CD4-positive, alpha-beta T cell (primary cell): ENCODE measurements around the gene TTC9. TPM values are rescaled to one million over a fixed set of nuclear protein-coding genes. Genes with fewer than 3 reads are reported as not detected.
A peak's percentile ranks its signal among the peaks of the same experiment; 100 is the strongest.

ENCODE experiments used
- ATAC-seq: fragments of 200-7000 bp; cut with Tn5 transposase; one replicate; pipeline ENCODE4 v1.10.0; 2022; ENCODE audit warnings: mild to moderate bottlenecking; ENCODE audit not compliant: poor library complexity
- CTCF ChIA-PET: fragments of 350-600 bp; sonication (Branson Sonifier 250); formaldehyde crosslinking; loops from one replicate; lab custom pipeline; 2021; ENCODE audit warnings: antibody characterized with exemption, inconsistent platforms; lab: Charles Lee
- POLR2A ChIA-PET: fragments of 350-600 bp; sonication (Branson Sonifier 250); formaldehyde crosslinking; loops from one replicate; lab custom pipeline; 2021; ENCODE audit warnings: antibody characterized with exemption, inconsistent platforms; lab: Charles Lee
- DNase-seq, 14 experiments: peaks; one replicate each; pipeline ENCODE4 v3.0.0-alpha.2; 2013 to 2020; ENCODE audit warnings: mixed read lengths in 2 of 14
- H3K27ac ChIP-seq, 2 donors: one replicate each; pipeline versions ENCODE4 v1.5.1 to v1.7.0; 2013; ENCODE audit warnings: low read length in 2 of 2, low read depth in 1 of 2, mild to moderate bottlenecking in 1 of 2
- H3K27me3 ChIP-seq, 2 experiments: 1 replicate in 1 of 2; 2 replicates in 1 of 2; pipeline versions ENCODE4 v1.6.1 to v1.7.0; 2013; ENCODE audit warnings: low read length in 2 of 2, control low read depth in 1 of 2, mild to moderate bottlenecking in 1 of 2, moderate library complexity in 1 of 2; ENCODE audit not compliant: insufficient read depth in 2 of 2, control insufficient read depth in 1 of 2
- H3K36me3 ChIP-seq: one replicate; pipeline ENCODE4 v1.6.1; 2013; ENCODE audit warnings: low read length, control low read depth; ENCODE audit not compliant: insufficient read depth
- H3K4me1 ChIP-seq: one replicate; pipeline ENCODE4 v1.6.1; 2013; ENCODE audit warnings: low read length, control low read depth; ENCODE audit not compliant: insufficient read depth
- H3K4me3 ChIP-seq: one replicate; pipeline ENCODE4 v1.5.1; 2013; ENCODE audit warnings: mild to moderate bottlenecking, low read length, moderate library complexity
- H3K9me3 ChIP-seq, 2 experiments: 1 replicate in 1 of 2; 2 replicates in 1 of 2; pipeline versions ENCODE4 v1.6.1 to v1.7.0; 2013; ENCODE audit warnings: low read length in 2 of 2, mild to moderate bottlenecking in 2 of 2, control low read depth in 1 of 2, moderate library complexity in 1 of 2; ENCODE audit not compliant: control insufficient read depth in 1 of 2, insufficient read depth in 1 of 2
- H3K27ac Mint-ChIP-seq: one replicate; pipeline ENCODE4 v1.8.0; 2020; ENCODE audit warnings: mixed read lengths
- H3K27me3 Mint-ChIP-seq: one replicate; pipeline ENCODE4 v1.8.0; 2021; ENCODE audit warnings: mixed read lengths
- H3K36me3 Mint-ChIP-seq: one replicate; pipeline ENCODE4 v1.8.0; 2021; ENCODE audit warnings: low read depth, mixed read lengths
- H3K4me1 Mint-ChIP-seq: one replicate; pipeline ENCODE4 v1.8.0; 2021; ENCODE audit warnings: low read depth, mixed read lengths
- H3K4me3 Mint-ChIP-seq: one replicate; pipeline ENCODE4 v1.8.0; 2020; ENCODE audit warnings: mild to moderate bottlenecking, mixed read lengths
- H3K9me3 Mint-ChIP-seq: one replicate; pipeline ENCODE4 v1.8.0; 2020; ENCODE audit warnings: mixed read lengths
- intact Hi-C, 2 experiments: fragments of 100-400 bp; cut with DNase I in 1 of 2; cut with micrococcal nuclease in 1 of 2; formaldehyde crosslinking; loops; one replicate each; pipeline versions ENCODE4 v1.15.1 to v1.9.0; 2023 to 2025; cut with DNase I, micrococcal nuclease
- total RNA-seq, 174 experiments: library from RNA in 2 of 174; stranded (reverse) in 2 of 174; gene quantifications; one replicate each; pipeline ENCODE4 v1.2.3 and lab custom pipeline; 2021 to 2026
- TF ChIP-seq, protein P1 (sequence below): fragments of 200-600 bp; IDR thresholded peaks from one replicate; pipeline ENCODE4 v1.8.0; 2022; ENCODE audit warnings: antibody characterized with exemption, mild to moderate bottlenecking

The TTC9 gene
- total RNA-seq, 2 experiments from 2014 or later, result 6.8 to 7.0 TPM

GRCh38 chr14:70646705-70647104 lies 5.0 kb downstream of the TTC9 start:
- H3K27me3 ChIP-seq, result no peaks in the 10 kb centered on the region
- H3K27me3 Mint-ChIP-seq, result no peaks in the 10 kb centered on the region
- TF ChIP-seq, protein P1, sequence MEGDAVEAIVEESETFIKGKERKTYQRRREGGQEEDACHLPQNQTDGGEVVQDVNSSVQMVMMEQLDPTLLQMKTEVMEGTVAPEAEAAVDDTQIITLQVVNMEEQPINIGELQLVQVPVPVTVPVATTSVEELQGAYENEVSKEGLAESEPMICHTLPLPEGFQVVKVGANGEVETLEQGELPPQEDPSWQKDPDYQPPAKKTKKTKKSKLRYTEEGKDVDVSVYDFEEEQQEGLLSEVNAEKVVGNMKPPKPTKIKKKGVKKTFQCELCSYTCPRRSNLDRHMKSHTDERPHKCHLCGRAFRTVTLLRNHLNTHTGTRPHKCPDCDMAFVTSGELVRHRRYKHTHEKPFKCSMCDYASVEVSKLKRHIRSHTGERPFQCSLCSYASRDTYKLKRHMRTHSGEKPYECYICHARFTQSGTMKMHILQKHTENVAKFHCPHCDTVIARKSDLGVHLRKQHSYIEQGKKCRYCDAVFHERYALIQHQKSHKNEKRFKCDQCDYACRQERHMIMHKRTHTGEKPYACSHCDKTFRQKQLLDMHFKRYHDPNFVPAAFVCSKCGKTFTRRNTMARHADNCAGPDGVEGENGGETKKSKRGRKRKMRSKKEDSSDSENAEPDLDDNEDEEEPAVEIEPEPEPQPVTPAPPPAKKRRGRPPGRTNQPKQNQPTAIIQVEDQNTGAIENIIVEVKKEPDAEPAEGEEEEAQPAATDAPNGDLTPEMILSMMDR, result no peak
- peaks cover 59% of the 10 kb centered on the region for H3K4me1 ChIP-seq
- ChIA-PET CTCF (interaction anchor here (0.9 to 3.7 kb wide), 3 partner anchors 8 to 428 kb away, joined by 3 to 14 read pairs (median 5); no protein-coding TSS in a partner anchor), POLR2A (interaction anchor here (1.1 to 7.1 kb wide), 3 partner anchors 11 to 163 kb away, joined by 3 to 182 read pairs (median 5); partner anchors contain the start of gene MAP3K9)
- H3K4me3 Mint-ChIP-seq, result peak overlapping the region; percentile 80
- ATAC-seq (no peak), DNase-seq (peak in 1 of 14 experiments; percentile 37)
- peaks cover 13% of the 10 kb centered on the region for H3K36me3 ChIP-seq
- H3K9me3 Mint-ChIP-seq, result no peaks in the 10 kb centered on the region
- H3K27ac ChIP-seq, result peak overlapping the region; percentile 47 to 60
- H3K36me3 Mint-ChIP-seq, result peaks cover 59% of the 10 kb centered on the region
- peaks cover 82% of the 10 kb centered on the region for H3K4me1 Mint-ChIP-seq
- H3K9me3 ChIP-seq, result no peaks in the 10 kb centered on the region
- H3K27ac Mint-ChIP-seq, result peak overlapping the region; percentile 95
- intact Hi-C loops, result loop anchor here (10.0 kb wide), 2 partner anchors 158 to 1032 kb away; partner anchors contain the start of genes MAP3K9 (in 1 of the 2) and SUSD6 (in 1 of the 2)
- peak overlapping the region; percentile 22 for H3K4me3 ChIP-seq

GRCh38 chr14:70648346-70648745 lies 6.6 kb downstream of the TTC9 start:
- ATAC-seq (no peak), DNase-seq (no peak)
- intact Hi-C loops, result loop anchor here (10.0 kb wide), 2 partner anchors 156 to 1034 kb away; partner anchors contain the start of genes MAP3K9 (in 1 of the 2) and SUSD6 (in 1 of the 2)
- no peak overlapping the region for H3K4me3 ChIP-seq
- Mint-ChIP-seq H3K36me3 (peaks cover 64% of the 10 kb centered on the region), H3K27me3 (no peaks in the 10 kb centered on the region), H3K4me3 (peak overlapping the region; percentile 21), H3K27ac (peak overlapping the region; percentile 95), H3K4me1 (peaks cover 94% of the 10 kb centered on the region), H3K9me3 (no peaks in the 10 kb centered on the region)
- POLR2A ChIA-PET, result interaction anchor here (1.5 to 1.7 kb wide), 2 partner anchors 10 to 13 kb away, joined by 7 to 11 read pairs; no protein-coding TSS in a partner anchor
- CTCF ChIA-PET, result no interaction called here
- peaks cover 68% of the 10 kb centered on the region for H3K4me1 ChIP-seq
- peaks cover 18% of the 10 kb centered on the region for H3K36me3 ChIP-seq
- H3K27ac ChIP-seq, result peak overlapping the region; percentile 7 to 22
- H3K27me3 ChIP-seq, result no peaks in the 10 kb centered on the region
- TF ChIP-seq, protein P1, result no peak
- no peaks in the 10 kb centered on the region for H3K9me3 ChIP-seq

DNA sequence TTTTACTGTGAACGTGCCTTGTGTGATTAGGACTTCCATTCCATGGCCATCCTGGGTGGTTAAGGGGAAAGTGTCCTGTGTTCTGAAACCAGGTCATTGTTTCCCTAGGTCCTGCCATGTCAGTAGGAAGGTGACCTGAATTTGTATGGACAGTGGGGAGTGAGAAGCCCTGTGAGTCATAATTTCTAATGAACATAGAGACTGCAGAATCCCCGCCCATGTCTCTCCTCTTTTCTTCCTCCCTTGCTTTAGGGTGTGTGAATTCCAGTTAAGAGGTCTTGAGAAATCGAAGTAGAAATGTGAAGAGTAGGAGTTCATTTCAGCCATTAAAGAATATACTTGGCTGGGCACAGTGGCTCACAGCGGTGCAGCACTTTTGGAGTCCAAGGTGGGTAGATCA lies 8.1 kb downstream of the TTC9 start:
- TF ChIP-seq, protein P1, result no peak
- H3K27ac ChIP-seq, result no peak overlapping the region
- no peak overlapping the region for H3K4me3 ChIP-seq
- POLR2A ChIA-PET, result no interaction called here
- CTCF ChIA-PET, result no interaction called here
- Mint-ChIP-seq H3K36me3 (peaks cover 66% of the 10 kb centered on the region), H3K27ac (peak overlapping the region; percentile 95), H3K27me3 (no peaks in the 10 kb centered on the region), H3K4me3 (peak overlapping the region; percentile 5), H3K9me3 (no peaks in the 10 kb centered on the region), H3K4me1 (peaks cover 94% of the 10 kb centered on the region)
- peaks cover 18% of the 10 kb centered on the region for H3K36me3 ChIP-seq
- H3K4me1 ChIP-seq, result peaks cover 70% of the 10 kb centered on the region
- DNase-seq, result no peak
- ATAC-seq, result no peak
- no peaks in the 10 kb centered on the region for H3K9me3 ChIP-seq
- no peaks in the 10 kb centered on the region for H3K27me3 ChIP-seq
- intact Hi-C loops, result loop anchor here (10.0 kb wide), 2 partner anchors 155 to 1035 kb away; partner anchors contain the start of genes MAP3K9 (in 1 of the 2) and SUSD6 (in 1 of the 2)
